Mucosa of gallbladder (tissue), 1 donor: ENCODE results near the gene COL11A1. TPM values are rescaled to one million over a fixed set of nuclear protein-coding genes. Genes with fewer than 3 reads are reported as not detected.

ENCODE experiments used
- DNase-seq: peaks from one replicate; pipeline ENCODE4 v3.0.0-alpha.2; 2020; ENCODE audit warnings: low spot score
- total RNA-seq: library from RNA; stranded (reverse); gene quantifications from one replicate; pipeline ENCODE4 v1.2.1, GENCODE V29; 2021
- donor health status: DM: no; HTN: no; CAD: no.

COL11A1 gene
- total RNA-seq, 1 donor from 2014 or later = 0.14 TPM

- DNase-seq = no peak
Observed at GRCh38 chr1:102901996-102902395, 206.3 kb downstream of the COL11A1 start.

GRCh38 chr1:102899935-102900334 is 208.4 kb downstream of the COL11A1 start:
- no peak for DNase-seq

- DNase-seq = no peak
Observed at GRCh38 chr1:102897557-102897956, 210.8 kb downstream of the COL11A1 start.

GRCh38 chr1:102896771-102897170 is 211.6 kb downstream of the COL11A1 start:
- no peak for DNase-seq

- no peak for DNase-seq
Observed at GRCh38 chr1:102896286-102896685, 212.0 kb downstream of the COL11A1 start.

GRCh38 chr1:102891868-102892625 is 216.3 kb downstream of the COL11A1 start:
- no peak for DNase-seq

GRCh38 chr1:102886638-102887037 is 221.7 kb downstream of the COL11A1 start:
- DNase-seq = no peak

GRCh38 chr1:102884238-102884637 is 224.1 kb downstream of the COL11A1 start:
- no peak for DNase-seq

- DNase-seq = no peak
Observed at GRCh38 chr1:102879439-102879993, 228.8 kb downstream of the COL11A1 start.

GRCh38 chr1:102875756-102876155 is 232.6 kb downstream of the COL11A1 start:
- DNase-seq = no peak

GRCh38 chr1:102872526-102872925 is 235.8 kb downstream of the COL11A1 start:
- DNase-seq = no peak

GRCh38 chr1:102872097-102872496 is 236.2 kb downstream of the COL11A1 start:
- no peak for DNase-seq

GRCh38 chr1:102863704-102864103 is 244.6 kb downstream of the COL11A1 start:
- DNase-seq = no peak

GRCh38 chr1:102861247-102861646 is 247.1 kb downstream of the COL11A1 start:
- DNase-seq = no peak

GRCh38 chr1:102858695-102859094 is 249.6 kb downstream of the COL11A1 start:
- DNase-seq = no peak

GRCh38 chr1:102857251-102857650 is 251.1 kb downstream of the COL11A1 start:
- DNase-seq = no peak

GRCh38 chr1:102853701-102854187 is 254.6 kb downstream of the COL11A1 start:
- DNase-seq = no peak

- no peak for DNase-seq
Observed at GRCh38 chr1:102853136-102853535, 255.2 kb downstream of the COL11A1 start.

- DNase-seq = no peak
Observed at GRCh38 chr1:102852613-102853012, 255.7 kb downstream of the COL11A1 start.

GRCh38 chr1:102851616-102852015 is 256.7 kb downstream of the COL11A1 start:
- no peak for DNase-seq

GRCh38 chr1:102842606-102843005 is 265.7 kb downstream of the COL11A1 start:
- no peak for DNase-seq

GRCh38 chr1:102840741-102841140 is 267.6 kb downstream of the COL11A1 start:
- DNase-seq = no peak

GRCh38 chr1:102838016-102838415 is 270.3 kb downstream of the COL11A1 start:
- DNase-seq = no peak
